ENCODE measurements around the gene ERICH2.

ERICH2 gene

DNA sequence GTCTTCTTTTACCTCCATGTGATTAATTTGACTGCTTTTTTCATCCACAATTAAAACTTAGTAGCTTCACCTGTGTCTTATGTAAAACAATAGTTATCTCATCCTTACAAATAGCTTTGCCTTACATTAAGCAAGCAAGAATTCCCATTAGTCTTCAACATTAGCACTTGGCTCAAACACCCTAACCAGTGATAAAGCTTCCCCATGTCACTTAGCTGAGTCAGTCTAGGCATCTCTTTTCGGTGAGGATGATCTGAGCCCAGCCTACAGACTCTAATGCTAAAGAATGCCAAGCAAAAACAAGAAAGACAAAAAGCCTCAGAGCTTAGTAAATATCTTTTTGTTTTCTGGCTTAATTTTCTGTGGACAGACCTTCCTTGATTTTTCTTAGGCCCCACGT is 72.6 kb downstream of the ERICH2 start:
- DNase-seq (ENCODE audit: low read depth), result no peak

DNA sequence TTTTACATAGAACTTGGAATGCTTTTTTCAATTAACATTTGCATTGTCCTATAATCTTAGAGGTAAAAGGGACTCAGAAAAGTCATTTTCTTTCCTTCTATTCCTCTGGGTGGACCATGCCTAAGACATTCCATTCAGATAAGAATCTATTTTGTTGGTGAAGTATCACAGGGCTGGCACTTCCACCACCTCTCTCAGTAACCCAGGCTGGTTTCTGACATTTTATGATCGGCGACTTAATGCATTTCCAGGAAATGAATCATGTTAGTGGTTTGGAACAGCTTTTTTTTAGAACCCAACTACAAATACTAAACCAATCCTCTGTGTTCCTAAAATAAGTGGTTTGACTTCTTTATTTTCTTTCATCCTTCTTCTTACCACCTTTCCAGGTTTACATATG is 73.5 kb downstream of the ERICH2 start:
- no peak for DNase-seq (ENCODE audit: low read depth)

DNA sequence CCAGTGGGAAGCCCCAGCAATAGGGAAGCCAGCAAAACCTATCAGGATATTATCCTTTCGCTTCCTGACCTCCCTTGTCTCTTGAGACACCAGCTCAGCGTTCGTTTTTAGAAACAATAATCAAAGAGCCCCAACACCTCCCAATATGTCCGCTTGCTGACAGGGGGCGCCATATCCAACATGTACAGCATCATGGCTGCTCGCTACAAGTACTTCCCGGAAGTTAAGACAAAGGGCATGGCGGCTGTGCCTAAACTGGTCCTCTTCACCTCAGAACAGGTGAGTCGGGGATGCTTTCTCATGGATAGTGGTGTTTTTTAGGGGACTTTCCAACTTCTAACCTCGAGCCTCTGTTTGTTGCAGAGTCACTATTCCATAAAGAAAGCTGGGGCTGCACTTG is 75.2 kb downstream of the ERICH2 start:
- DNase-seq (ENCODE audit: low read depth), result no peak

DNA sequence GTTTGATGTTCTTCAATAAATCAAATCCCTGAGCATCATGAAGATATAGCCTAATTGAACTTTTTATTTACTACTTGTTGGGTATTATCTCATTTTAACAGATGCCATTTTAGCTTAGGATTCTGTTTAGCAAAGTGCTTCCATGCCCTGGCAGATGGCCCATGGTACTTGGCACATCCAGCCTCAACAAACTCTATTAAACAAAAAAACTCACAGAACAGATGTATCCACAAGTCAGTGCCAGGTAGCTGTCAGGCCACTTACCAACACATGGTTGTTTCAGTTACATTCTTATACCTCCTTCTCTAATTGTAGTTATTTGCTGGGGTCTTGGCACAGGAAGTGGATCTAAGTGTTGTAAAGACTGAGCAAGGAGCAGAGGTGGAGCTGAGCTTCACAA is 76.1 kb downstream of the ERICH2 start:
- DNase-seq (ENCODE audit: low read depth), result no peak

DNA sequence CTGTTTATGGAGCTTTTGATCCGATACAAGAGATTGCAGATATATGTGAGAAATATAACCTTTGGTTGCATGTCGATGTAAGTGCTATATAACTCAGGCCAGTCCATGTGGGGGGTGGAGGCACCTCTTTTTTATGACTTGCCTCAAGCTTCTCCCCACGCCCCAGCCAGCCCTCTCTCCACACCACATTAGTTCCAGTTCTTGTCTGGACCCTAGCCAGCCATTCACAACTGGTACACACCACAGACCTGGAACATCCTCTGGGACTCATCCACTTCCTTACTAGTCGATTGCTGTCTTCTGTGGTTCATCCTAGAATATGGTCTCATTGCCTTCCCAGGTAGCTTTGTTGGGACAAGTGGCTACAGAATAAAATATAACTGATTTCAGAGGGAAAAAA is 77.5 kb downstream of the ERICH2 start:
- no peak for DNase-seq (ENCODE audit: low read depth)

Data from stimulated activated CD8-positive, alpha-beta memory T cell treated with anti-CD3 and anti-CD28 coated beads, Interleukin-12 subunit alpha, Interleukin-12 subunit beta, amount 100 ng/mL, for 1 hour (primary cell).